GM21515 (cell line): ENCODE measurements around the gene OVCA2.
A peak's percentile ranks its signal among the peaks of the same experiment; 100 is the strongest.

Source experiments
- ATAC-seq: cut with Tn5 transposase; IDR thresholded peaks from one replicate; pipeline ENCODE4 v1.9.1; 2021; ENCODE audit not compliant: unreplicated experiment

Gene OVCA2

GRCh38 chr17:2063261-2064146, 21.7 kb downstream of the OVCA2 start:
- no peak for ATAC-seq

GRCh38 chr17:2064147-2064489, 22.3 kb downstream of the OVCA2 start:
- ATAC-seq, result no peak

- ATAC-seq, result no peak
These were observed 22.7 kb downstream of the OVCA2 start for GRCh38 chr17:2064520-2064971.

GRCh38 chr17:2064980-2065785, 23.4 kb downstream of the OVCA2 start:
- ATAC-seq, result no peak

GRCh38 chr17:2065949-2066400, 24.2 kb downstream of the OVCA2 start:
- no peak for ATAC-seq

- ATAC-seq, result no peak
These were observed 25.3 kb downstream of the OVCA2 start for GRCh38 chr17:2067048-2067561.

GRCh38 chr17:2067608-2068024, 25.8 kb downstream of the OVCA2 start:
- ATAC-seq, result no peak

GRCh38 chr17:2068031-2068518, 26.3 kb downstream of the OVCA2 start:
- ATAC-seq, result no peak

GRCh38 chr17:2068519-2069051, 26.8 kb downstream of the OVCA2 start:
- no peak for ATAC-seq

GRCh38 chr17:2070241-2071023, 28.6 kb downstream of the OVCA2 start:
- peak; percentile 58 for ATAC-seq

GRCh38 chr17:2071024-2071385, 29.2 kb downstream of the OVCA2 start:
- no peak for ATAC-seq

GRCh38 chr17:2071455-2072281, 29.8 kb downstream of the OVCA2 start:
- ATAC-seq, result no peak

GRCh38 chr17:2074919-2075318, 33.1 kb downstream of the OVCA2 start:
- no peak for ATAC-seq

- no peak for ATAC-seq
These were observed 33.7 kb downstream of the OVCA2 start for GRCh38 chr17:2075336-2076086.

GRCh38 chr17:2076087-2076984, 34.5 kb downstream of the OVCA2 start:
- no peak for ATAC-seq

- ATAC-seq, result no peak
These were observed 35.2 kb downstream of the OVCA2 start for GRCh38 chr17:2077040-2077439.

GRCh38 chr17:2081564-2081963, 39.7 kb downstream of the OVCA2 start:
- ATAC-seq, result no peak
